Type B pancreatic cell (in vitro differentiated cells): Measurements from ENCODE around the gene OR56A1. TPM values are rescaled to one million over a fixed set of nuclear protein-coding genes. Genes with fewer than 3 reads are reported as not detected.
A peak's percentile ranks its signal among the peaks of the same experiment; 100 is the strongest.

Experiments used
- DNase-seq: peaks from one replicate; pipeline ENCODE4 v3.0.0; 2021; ENCODE audit warnings: mixed read lengths; ENCODE audit not compliant: unreplicated experiment; ENCODE audit errors: extremely low spot score
- H3K27ac Mint-ChIP-seq: 2 replicates; pipeline ENCODE4 v1.8.0; 2021; ENCODE audit warnings: mild to moderate bottlenecking, mixed read lengths
- H3K27me3 Mint-ChIP-seq: 2 replicates; pipeline ENCODE4 v1.8.0; 2021; ENCODE audit warnings: mixed read lengths
- H3K36me3 Mint-ChIP-seq: 2 replicates; pipeline ENCODE4 v1.8.0; 2021; ENCODE audit warnings: mixed read lengths
- H3K4me1 Mint-ChIP-seq: one replicate; pipeline ENCODE4 v1.8.0; 2021; ENCODE audit warnings: mixed read lengths; ENCODE audit not compliant: unreplicated experiment
- H3K4me3 Mint-ChIP-seq: 2 replicates; pipeline ENCODE4 v1.8.0; 2021; ENCODE audit warnings: mild to moderate bottlenecking, mixed read lengths
- H3K9me3 Mint-ChIP-seq: 2 replicates; pipeline ENCODE4 v1.8.0; 2021; ENCODE audit warnings: mixed read lengths
- CTCF ChIP-seq: fragments of 200-600 bp; sonication (generic); conservative IDR thresholded peaks from 2 replicates; pipeline ENCODE4 v1.5.0; 2021; ENCODE audit warnings: antibody characterized with exemption, mild to moderate bottlenecking
- total RNA-seq: library from RNA; stranded (reverse); gene quantifications from 2 replicates; pipeline ENCODE4 v1.2.1, GENCODE V29; 2021; ENCODE audit warnings: low replicate concordance

OR56A1 gene
- total RNA-seq, 1 donor from 2014 or later: not detected

GRCh38 chr11:6002202-6002699 is 28.3 kb downstream of the OR56A1 start:
- Mint-ChIP-seq H3K27ac (no peak overlapping the region), H3K4me1 (no peaks in the 10 kb centered on the region), H3K9me3 (peaks cover 5% of the 10 kb centered on the region), H3K4me3 (no peak overlapping the region), H3K27me3 (peaks cover 14% of the 10 kb centered on the region), H3K36me3 (no peaks in the 10 kb centered on the region)
- DNase-seq: no peak
- TF ChIP-seq CTCF: no peak

- no peaks in the 10 kb centered on the region for H3K4me1 Mint-ChIP-seq
- no peak for TF ChIP-seq CTCF
- no peak overlapping the region for H3K4me3 Mint-ChIP-seq
- peaks cover 4% of the 10 kb centered on the region for H3K9me3 Mint-ChIP-seq
- no peaks in the 10 kb centered on the region for H3K36me3 Mint-ChIP-seq
- no peak overlapping the region for H3K27ac Mint-ChIP-seq
- no peak for DNase-seq
- H3K27me3 Mint-ChIP-seq: peaks cover 16% of the 10 kb centered on the region
These were observed 35.8 kb downstream of the OR56A1 start for GRCh38 chr11:5994791-5995190.

GRCh38 chr11:5992604-5993251 is 37.8 kb downstream of the OR56A1 start:
- H3K36me3 Mint-ChIP-seq: no peaks in the 10 kb centered on the region
- H3K4me3 Mint-ChIP-seq: no peak overlapping the region
- DNase-seq: no peak
- peaks cover 18% of the 10 kb centered on the region for H3K27me3 Mint-ChIP-seq
- no peaks in the 10 kb centered on the region for H3K9me3 Mint-ChIP-seq
- TF ChIP-seq CTCF: peak; percentile 75
- H3K4me1 Mint-ChIP-seq: no peaks in the 10 kb centered on the region
- no peak overlapping the region for H3K27ac Mint-ChIP-seq

GRCh38 chr11:5992150-5992549 is 38.4 kb downstream of the OR56A1 start:
- TF ChIP-seq CTCF: no peak
- Mint-ChIP-seq H3K27me3 (peaks cover 22% of the 10 kb centered on the region), H3K9me3 (no peaks in the 10 kb centered on the region), H3K36me3 (no peaks in the 10 kb centered on the region), H3K27ac (no peak overlapping the region), H3K4me3 (no peak overlapping the region), H3K4me1 (no peaks in the 10 kb centered on the region)
- DNase-seq: no peak

- Mint-ChIP-seq H3K36me3 (no peaks in the 10 kb centered on the region), H3K27me3 (peaks cover 16% of the 10 kb centered on the region), H3K4me3 (no peak overlapping the region), H3K9me3 (no peaks in the 10 kb centered on the region), H3K4me1 (no peaks in the 10 kb centered on the region), H3K27ac (no peak overlapping the region)
- TF ChIP-seq CTCF: no peak
- no peak for DNase-seq
These were observed 41.4 kb downstream of the OR56A1 start for GRCh38 chr11:5989203-5989602.
